OCI-LY7 (cell line): ENCODE data around the gene WWOX. TPM values are rescaled to one million over a fixed set of nuclear protein-coding genes. Genes with fewer than 3 reads are reported as not detected.

Source experiments
- BruUV-seq: library from RNA; stranded (reverse); fragments of 400-500 nt; replicated peaks from 2 replicates; lab custom pipeline; 2021; lab: Mats Ljungman, UMichigan
- CTCF ChIA-PET: fragments of 300-600 bp; sonication (Branson Sonifier 250); formaldehyde crosslinking; loops from one replicate; lab custom pipeline; 2022; ENCODE audit warnings: antibody characterized with exemption; ENCODE audit not compliant: unreplicated experiment; lab: Charles Lee
- POLR2A ChIA-PET: fragments of 300-600 bp; sonication (Branson Sonifier 250); formaldehyde crosslinking; loops from one replicate; lab custom pipeline; 2022; ENCODE audit warnings: antibody characterized with exemption; lab: Charles Lee
- DNase-seq: peaks from one replicate; pipeline ENCODE4 v3.0.0-alpha.2; 2015; ENCODE audit warnings: low spot score
- H2AFZ ChIP-seq: fragments of 200-600 bp; sonication (generic), shearing (Covaris generic); 2 replicates; pipeline ENCODE4 v1.6.1; 2014; ENCODE audit warnings: mild to moderate bottlenecking, antibody characterized with exemption, low read length, moderate library complexity
- H3K27ac ChIP-seq: fragments of 200-600 bp; sonication (generic); 2 replicates; pipeline ENCODE4 v1.5.1; 2014; ENCODE audit warnings: mixed run types, low read depth, mild to moderate bottlenecking, moderate library complexity, low read length, inconsistent platforms; ENCODE audit not compliant: poor library complexity, severe bottlenecking
- H3K36me3 ChIP-seq: fragments of 200-600 bp; sonication (generic); 2 replicates; pipeline ENCODE4 v1.6.1; 2014; ENCODE audit warnings: mild to moderate bottlenecking, antibody characterized with exemption, low read length, moderate library complexity, mixed read lengths; ENCODE audit not compliant: insufficient read depth
- H3K4me1 ChIP-seq: fragments of 200-600 bp; sonication (generic); 2 replicates; pipeline ENCODE4 v1.5.1; 2014; ENCODE audit warnings: mild to moderate bottlenecking, low read length; ENCODE audit not compliant: insufficient read depth, poor library complexity, severe bottlenecking
- H3K4me2 ChIP-seq: fragments of 200-600 bp; sonication (generic); 2 replicates; pipeline ENCODE4 v1.6.1; 2014; ENCODE audit warnings: mild to moderate bottlenecking, low read length
- H3K4me3 ChIP-seq: fragments of 200-600 bp; sonication (generic); 2 replicates; pipeline ENCODE4 v1.5.1; 2014; ENCODE audit warnings: mild to moderate bottlenecking, low read depth, low read length; ENCODE audit not compliant: poor library complexity, severe bottlenecking
- H3K79me2 ChIP-seq: fragments of 200-600 bp; sonication (generic); 2 replicates; pipeline ENCODE4 v1.6.1; 2016; ENCODE audit warnings: low read depth, mild to moderate bottlenecking, low read length, moderate library complexity, mixed read lengths; ENCODE audit not compliant: insufficient read depth
- H3K9me2 ChIP-seq: fragments of 200-600 bp; sonication (generic); 2 replicates; pipeline ENCODE4 v1.6.1; 2016; ENCODE audit warnings: mild to moderate bottlenecking, low read length, mixed read lengths; ENCODE audit not compliant: insufficient read depth
- H3K9me3 ChIP-seq: fragments of 200-600 bp; sonication (generic); 2 replicates; pipeline ENCODE4 v1.6.1; 2014; ENCODE audit warnings: mild to moderate bottlenecking, mixed run types, low read length, mixed read lengths
- H4K20me1 ChIP-seq: fragments of 200-600 bp; sonication (generic); 2 replicates; pipeline ENCODE4 v1.6.1; 2014; ENCODE audit warnings: mild to moderate bottlenecking, antibody characterized with exemption, low read length, moderate library complexity, mixed read lengths; ENCODE audit not compliant: insufficient read depth
- EZH2phosphoT487 ChIP-seq: fragments of 200-600 bp; sonication (generic); IDR thresholded peaks from 2 replicates; pipeline ENCODE4 v1.6.1; 2018; ENCODE audit warnings: low read depth, borderline replicate concordance, mild to moderate bottlenecking, mixed run types, antibody characterized with exemption, low read length, moderate library complexity, mixed read lengths
- intact Hi-C: fragments of 100-400 bp; cut with micrococcal nuclease; formaldehyde crosslinking; loops from one replicate; pipeline ENCODE4 v1.10.0; 2022; ENCODE audit not compliant: unreplicated experiment
- total RNA-seq, 2 experiments: library from RNA; depleted of rRNA in 1 of 2; stranded (reverse); fragments of >200 nt in 1 of 2; shearing (Covaris generic) in 1 of 2; gene quantifications; 2 replicates each; pipeline ENCODE4 v1.2.3, GENCODE V29; 2014 to 2022
- TF ChIP-seq, protein P1 (sequence below): fragments of 200-600 bp; sonication (generic); conservative IDR thresholded peaks from 2 replicates; pipeline ENCODE4 v1.5.1; 2014; ENCODE audit warnings: mild to moderate bottlenecking, antibody characterized with exemption, low read length, moderate library complexity, mixed read lengths

Gene WWOX
- total RNA-seq, 2 experiments from 2014 or later = 40.2 to 47.6 TPM

DNA sequence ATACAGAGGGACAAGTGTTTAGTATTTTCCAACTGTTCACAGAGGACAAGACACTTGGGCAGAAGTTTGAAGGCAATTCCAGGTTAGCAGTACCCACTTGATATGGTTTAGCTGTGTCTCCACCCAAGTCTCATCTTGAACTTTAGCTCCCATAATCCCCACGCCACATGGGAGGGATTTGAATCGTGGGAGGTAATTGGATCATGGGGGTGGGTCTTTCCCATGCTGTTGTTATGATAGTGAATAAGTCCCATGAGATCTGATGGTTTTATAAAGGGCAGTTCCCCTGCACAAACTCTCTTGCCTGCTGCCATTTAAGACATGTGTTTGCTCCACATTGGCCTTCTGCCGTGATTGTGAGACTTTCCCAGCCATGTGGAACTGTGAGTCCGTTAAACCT is 832.2 kb downstream of the WWOX start:
- H2AFZ ChIP-seq = no peak overlapping the region
- ChIA-PET POLR2A (interaction anchor here (0.6 kb wide), 1 partner anchor 16 kb away, joined by 3 read pairs; no protein-coding TSS in a partner anchor), CTCF (no interaction called here)
- no TSS peak for BruUV-seq
- no peak overlapping the region for H3K4me3 ChIP-seq
- H3K27ac ChIP-seq = no peak overlapping the region
- H3K36me3 ChIP-seq = no peaks in the 10 kb centered on the region
- no peak for TF ChIP-seq EZH2phosphoT487
- TF ChIP-seq, protein P1, sequence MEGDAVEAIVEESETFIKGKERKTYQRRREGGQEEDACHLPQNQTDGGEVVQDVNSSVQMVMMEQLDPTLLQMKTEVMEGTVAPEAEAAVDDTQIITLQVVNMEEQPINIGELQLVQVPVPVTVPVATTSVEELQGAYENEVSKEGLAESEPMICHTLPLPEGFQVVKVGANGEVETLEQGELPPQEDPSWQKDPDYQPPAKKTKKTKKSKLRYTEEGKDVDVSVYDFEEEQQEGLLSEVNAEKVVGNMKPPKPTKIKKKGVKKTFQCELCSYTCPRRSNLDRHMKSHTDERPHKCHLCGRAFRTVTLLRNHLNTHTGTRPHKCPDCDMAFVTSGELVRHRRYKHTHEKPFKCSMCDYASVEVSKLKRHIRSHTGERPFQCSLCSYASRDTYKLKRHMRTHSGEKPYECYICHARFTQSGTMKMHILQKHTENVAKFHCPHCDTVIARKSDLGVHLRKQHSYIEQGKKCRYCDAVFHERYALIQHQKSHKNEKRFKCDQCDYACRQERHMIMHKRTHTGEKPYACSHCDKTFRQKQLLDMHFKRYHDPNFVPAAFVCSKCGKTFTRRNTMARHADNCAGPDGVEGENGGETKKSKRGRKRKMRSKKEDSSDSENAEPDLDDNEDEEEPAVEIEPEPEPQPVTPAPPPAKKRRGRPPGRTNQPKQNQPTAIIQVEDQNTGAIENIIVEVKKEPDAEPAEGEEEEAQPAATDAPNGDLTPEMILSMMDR = no peak
- DNase-seq = no peak
- no peaks in the 10 kb centered on the region for H3K4me1 ChIP-seq
- no peak overlapping the region for H3K4me2 ChIP-seq
- no peaks in the 10 kb centered on the region for H3K9me3 ChIP-seq
- H3K9me2 ChIP-seq = no peaks in the 10 kb centered on the region
- no peaks in the 10 kb centered on the region for H4K20me1 ChIP-seq
- H3K79me2 ChIP-seq = no peaks in the 10 kb centered on the region
- intact Hi-C loops = no loop called here

DNA sequence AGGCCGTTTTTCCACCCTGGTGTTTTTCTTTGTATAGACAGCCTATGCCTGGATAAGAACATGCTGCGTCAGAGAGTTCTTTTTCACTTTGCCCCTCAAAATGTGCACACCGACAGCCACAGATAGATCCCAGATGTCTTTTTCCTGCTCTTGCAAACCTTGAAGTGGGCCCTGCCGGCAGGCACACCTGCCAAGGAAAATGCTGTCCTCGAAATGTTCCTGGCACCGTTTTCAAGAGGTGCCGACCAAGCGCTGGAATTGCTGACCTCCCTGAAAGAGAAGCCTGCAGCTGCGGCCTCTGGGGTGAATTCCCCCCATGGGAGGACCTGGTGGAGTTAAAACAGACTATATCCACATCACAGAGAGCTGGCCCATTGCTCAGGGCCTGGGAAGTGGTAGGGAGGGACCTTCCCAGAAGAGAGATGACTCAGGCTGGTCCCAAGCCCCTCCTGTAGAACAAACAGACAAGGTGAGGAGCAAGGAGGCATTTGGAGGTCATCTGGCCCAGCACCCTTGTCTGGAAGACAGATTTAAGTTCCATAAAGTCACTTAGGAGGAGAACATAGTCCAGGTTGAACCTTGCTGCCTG is 833.0 kb downstream of the WWOX start:
- Histone ChIP-seq H3K79me2 (no peaks in the 10 kb centered on the region), H4K20me1 (no peaks in the 10 kb centered on the region), H3K4me3 (no peak overlapping the region), H3K9me2 (no peaks in the 10 kb centered on the region), H2AFZ (no peak overlapping the region), H3K9me3 (no peaks in the 10 kb centered on the region), H3K27ac (no peak overlapping the region), H3K4me1 (no peaks in the 10 kb centered on the region), H3K36me3 (no peaks in the 10 kb centered on the region), H3K4me2 (no peak overlapping the region)
- no TSS peak for BruUV-seq
- DNase-seq = no peak
- intact Hi-C loops = no loop called here
- TF ChIP-seq EZH2phosphoT487 = no peak
- TF ChIP-seq, protein P1 = no peak
- ChIA-PET CTCF (no interaction called here), POLR2A (interaction anchor here (0.6 kb wide), 1 partner anchor 20 kb away, joined by 3 read pairs; no protein-coding TSS in a partner anchor)

DNA sequence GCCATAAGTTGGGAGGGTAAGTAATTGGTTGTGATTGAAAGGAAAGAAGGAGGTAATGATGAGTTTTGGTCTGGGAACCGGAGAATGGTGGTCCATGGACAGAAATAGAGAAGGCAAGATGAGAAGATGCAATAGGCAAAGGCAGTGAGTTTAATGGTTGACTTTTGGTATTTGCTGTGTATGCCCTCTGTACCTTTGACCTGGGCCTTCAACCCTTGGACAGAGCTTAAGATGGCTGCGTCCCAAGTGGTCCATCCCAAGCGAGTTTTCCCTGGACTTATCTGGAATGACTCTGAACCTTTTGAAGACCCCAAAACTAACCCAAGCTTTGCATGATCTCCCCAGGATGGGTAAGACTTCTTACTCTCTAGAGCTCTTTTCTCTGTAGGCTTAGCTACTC is 836.6 kb downstream of the WWOX start:
- intact Hi-C loops = no loop called here
- Histone ChIP-seq H4K20me1 (no peaks in the 10 kb centered on the region), H3K27ac (no peak overlapping the region), H3K9me2 (no peaks in the 10 kb centered on the region), H3K4me2 (no peak overlapping the region), H3K79me2 (no peaks in the 10 kb centered on the region), H3K4me3 (no peak overlapping the region), H3K4me1 (no peaks in the 10 kb centered on the region), H3K36me3 (no peaks in the 10 kb centered on the region), H2AFZ (no peak overlapping the region), H3K9me3 (no peaks in the 10 kb centered on the region)
- DNase-seq = no peak
- no TSS peak for BruUV-seq
- no peak for TF ChIP-seq EZH2phosphoT487
- TF ChIP-seq, protein P1 = no peak
- CTCF ChIA-PET = no interaction called here
- POLR2A ChIA-PET = no interaction called here
